ENCODE results near the gene KDELR3. TPM values are rescaled to one million over a fixed set of nuclear protein-coding genes. Genes with fewer than 3 reads are reported as not detected.

Gene KDELR3
- total RNA-seq, 1 donor from 2014 or later: 8.3 TPM

DNA sequence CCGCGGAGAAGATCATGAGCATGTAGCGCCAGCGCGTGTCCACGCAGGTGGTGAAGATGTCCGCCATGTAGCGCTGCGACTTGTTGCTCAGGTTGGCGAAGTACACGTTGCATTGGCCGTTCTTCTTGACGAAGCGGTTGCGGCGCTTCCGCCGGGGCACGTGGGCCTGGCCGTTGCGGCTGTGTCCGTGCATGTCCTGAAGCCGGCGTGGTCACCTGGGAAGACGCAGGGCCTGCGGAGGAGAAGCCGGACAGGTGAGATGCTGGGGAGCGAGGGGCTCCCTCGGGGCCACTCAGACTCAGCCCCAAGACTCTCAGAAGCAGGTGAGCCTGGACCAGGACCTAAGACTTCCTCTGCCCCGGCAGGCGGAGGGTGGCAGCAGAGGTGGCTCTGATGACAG is 40.0 kb upstream of the KDELR3 start:
- Histone ChIP-seq H3K27ac (no peak overlapping the region), H3K4me3 (no peak overlapping the region), H3K36me3 (no peaks in the 10 kb centered on the region), H3K9me3 (no peaks in the 10 kb centered on the region), H3K4me1 (no peaks in the 10 kb centered on the region), H3K27me3 (ENCODE audit: low read depth) (no peaks in the 10 kb centered on the region)
- TF ChIP-seq, protein P1, sequence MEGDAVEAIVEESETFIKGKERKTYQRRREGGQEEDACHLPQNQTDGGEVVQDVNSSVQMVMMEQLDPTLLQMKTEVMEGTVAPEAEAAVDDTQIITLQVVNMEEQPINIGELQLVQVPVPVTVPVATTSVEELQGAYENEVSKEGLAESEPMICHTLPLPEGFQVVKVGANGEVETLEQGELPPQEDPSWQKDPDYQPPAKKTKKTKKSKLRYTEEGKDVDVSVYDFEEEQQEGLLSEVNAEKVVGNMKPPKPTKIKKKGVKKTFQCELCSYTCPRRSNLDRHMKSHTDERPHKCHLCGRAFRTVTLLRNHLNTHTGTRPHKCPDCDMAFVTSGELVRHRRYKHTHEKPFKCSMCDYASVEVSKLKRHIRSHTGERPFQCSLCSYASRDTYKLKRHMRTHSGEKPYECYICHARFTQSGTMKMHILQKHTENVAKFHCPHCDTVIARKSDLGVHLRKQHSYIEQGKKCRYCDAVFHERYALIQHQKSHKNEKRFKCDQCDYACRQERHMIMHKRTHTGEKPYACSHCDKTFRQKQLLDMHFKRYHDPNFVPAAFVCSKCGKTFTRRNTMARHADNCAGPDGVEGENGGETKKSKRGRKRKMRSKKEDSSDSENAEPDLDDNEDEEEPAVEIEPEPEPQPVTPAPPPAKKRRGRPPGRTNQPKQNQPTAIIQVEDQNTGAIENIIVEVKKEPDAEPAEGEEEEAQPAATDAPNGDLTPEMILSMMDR (IDR thresholded peaks at IDR 0.05): no peak
- intact Hi-C loops (cut with DNase I): no loop called here
- ATAC-seq (no peak), DNase-seq (no peak)

DNA sequence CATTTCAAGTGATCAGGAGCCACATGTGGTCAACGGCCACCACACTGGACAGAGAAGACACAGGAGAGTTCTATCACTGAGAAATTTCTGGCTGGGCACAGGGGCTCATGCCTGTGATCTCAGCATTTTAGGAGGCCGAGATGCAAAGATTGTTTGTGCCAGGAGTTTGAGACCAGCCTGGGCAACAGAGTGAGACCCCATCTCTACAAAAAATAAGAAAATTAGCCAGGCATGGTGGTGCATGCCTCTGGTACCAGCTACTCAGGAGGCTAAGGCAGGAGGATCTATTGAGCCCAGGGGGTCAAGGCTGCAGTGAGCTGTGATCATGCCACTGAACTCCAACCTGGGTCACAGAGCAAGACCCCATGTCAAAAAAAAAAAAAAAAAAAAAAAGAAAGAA is 39.2 kb upstream of the KDELR3 start:
- DNase-seq (no peak), ATAC-seq (no peak)
- Histone ChIP-seq H3K27me3 (ENCODE audit: low read depth) (peaks cover 3% of the 10 kb centered on the region), H3K4me1 (no peaks in the 10 kb centered on the region), H3K36me3 (no peaks in the 10 kb centered on the region), H3K4me3 (no peak overlapping the region), H3K9me3 (no peaks in the 10 kb centered on the region), H3K27ac (no peak overlapping the region)
- TF ChIP-seq, protein P1 (IDR thresholded peaks at IDR 0.05): no peak
- intact Hi-C loops (cut with DNase I): no loop called here

- intact Hi-C loops (cut with DNase I): no loop called here
- no peaks in the 10 kb centered on the region for H3K9me3 ChIP-seq
- ATAC-seq: no peak
- H3K4me1 ChIP-seq: no peaks in the 10 kb centered on the region
- no peaks in the 10 kb centered on the region for H3K36me3 ChIP-seq
- H3K4me3 ChIP-seq: no peak overlapping the region
- TF ChIP-seq, protein P1 (IDR thresholded peaks at IDR 0.05): no peak
- no peak overlapping the region for H3K27ac ChIP-seq
- DNase-seq: no peak
- peaks cover 4% of the 10 kb centered on the region for H3K27me3 ChIP-seq (ENCODE audit: low read depth)
These were observed 38.3 kb upstream of the KDELR3 start for GRCh38 chr22:38429499-38430068.

DNA sequence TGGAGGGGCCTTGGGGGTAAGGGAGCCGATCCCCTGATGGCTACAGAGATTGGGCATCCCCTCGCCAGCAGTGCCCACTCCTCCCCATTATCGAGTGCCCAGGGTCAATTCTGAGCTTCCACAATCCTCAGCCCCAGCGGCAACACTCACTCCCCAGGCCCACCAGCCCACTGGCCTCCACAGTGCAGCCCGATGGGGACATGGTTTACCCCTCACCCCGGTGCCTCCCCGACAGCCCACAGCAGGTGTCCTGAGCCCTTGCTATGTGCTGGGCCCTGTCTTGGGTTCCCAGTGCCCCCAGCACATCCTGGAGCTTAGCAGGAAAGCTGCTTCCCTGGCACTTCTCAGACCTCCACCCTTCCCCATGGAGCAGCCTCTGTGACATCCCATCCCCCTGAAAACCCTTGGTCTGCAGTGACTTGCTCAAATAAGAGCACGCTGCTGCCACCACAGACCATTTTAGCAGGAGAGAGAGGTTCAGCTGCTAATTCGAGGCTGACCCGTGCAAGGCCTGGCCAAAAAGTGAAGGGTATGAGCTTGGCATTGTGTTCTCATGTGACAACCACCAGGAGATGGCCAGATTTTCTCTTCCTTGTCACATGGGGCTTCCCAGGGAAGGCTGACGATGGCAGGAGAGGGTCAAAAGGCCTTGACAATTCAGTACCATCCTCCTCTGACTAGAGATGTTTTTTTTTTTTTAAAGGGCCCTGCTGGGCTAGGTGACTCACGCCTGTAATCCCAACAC is 36.5 kb upstream of the KDELR3 start:
- Histone ChIP-seq H3K27ac (no peak overlapping the region), H3K36me3 (no peaks in the 10 kb centered on the region), H3K9me3 (no peaks in the 10 kb centered on the region), H3K27me3 (ENCODE audit: low read depth) (peaks cover 4% of the 10 kb centered on the region), H3K4me1 (no peaks in the 10 kb centered on the region), H3K4me3 (no peak overlapping the region)
- ATAC-seq (no peak), DNase-seq (no peak)
- TF ChIP-seq, protein P1 (IDR thresholded peaks at IDR 0.05): no peak
- intact Hi-C loops (cut with DNase I): no loop called here

- ATAC-seq: no peak
- DNase-seq: no peak
- H3K9me3 ChIP-seq: no peaks in the 10 kb centered on the region
- H3K36me3 ChIP-seq: no peaks in the 10 kb centered on the region
- H3K27me3 ChIP-seq (ENCODE audit: low read depth): peaks cover 4% of the 10 kb centered on the region
- intact Hi-C loops (cut with DNase I): no loop called here
- no peaks in the 10 kb centered on the region for H3K4me1 ChIP-seq
- TF ChIP-seq, protein P1 (IDR thresholded peaks at IDR 0.05): no peak
- H3K4me3 ChIP-seq: no peak overlapping the region
- no peak overlapping the region for H3K27ac ChIP-seq
These were observed 35.6 kb upstream of the KDELR3 start for GRCh38 chr22:38432264-38432663.

Measured in lower lobe of right lung (tissue), 2 donors.